Spleen (tissue), 11 donors: ENCODE data around the gene KCNQ1. TPM values are rescaled to one million over a fixed set of nuclear protein-coding genes. Genes with fewer than 3 reads are reported as not detected.

Source experiments
- DNase-seq: peaks from one replicate; pipeline ENCODE4 v3.0.0-alpha.2; 2020
- H3K27ac ChIP-seq, 8 donors: fragments of 200-600 bp; sonication (generic) in 7 of 8; 1 replicate in 4 of 8; 2 replicates in 4 of 8; pipeline versions ENCODE4 v1.5.0 to v1.8.0; 2016 to 2021; ENCODE audit warnings: inconsistent platforms in 4 of 8, mild to moderate bottlenecking in 4 of 8, moderate library complexity in 1 of 8
- H3K27me3 ChIP-seq, 7 donors: fragments of 200-600 bp; sonication (generic) in 6 of 7; replicated peaks in 1 of 7; 1 replicate in 4 of 7; 2 replicates in 3 of 7; pipeline versions ENCODE4 v1.5.0 to v1.8.0; 2016 to 2021; ENCODE audit warnings: inconsistent platforms in 3 of 7, mild to moderate bottlenecking in 1 of 7
- H3K36me3 ChIP-seq, 6 donors: fragments of 200-600 bp; sonication (generic) in 5 of 6; 1 replicate in 4 of 6; 2 replicates in 2 of 6; pipeline versions ENCODE4 v1.5.0 to v1.8.0; 2016 to 2021; ENCODE audit warnings: inconsistent platforms in 2 of 6
- H3K4me1 ChIP-seq, 6 donors: fragments of 200-600 bp; sonication (generic) in 5 of 6; 1 replicate in 3 of 6; 2 replicates in 3 of 6; pipeline versions ENCODE4 v1.5.0 to v1.8.0; 2016 to 2021; ENCODE audit warnings: inconsistent platforms in 3 of 6
- H3K4me3 ChIP-seq, 8 donors: fragments of 200-600 bp; sonication (generic) in 7 of 8; 1 replicate in 4 of 8; 2 replicates in 4 of 8; pipeline versions ENCODE4 v1.5.0 to v1.8.0; 2016 to 2021; ENCODE audit warnings: inconsistent platforms in 4 of 8, mild to moderate bottlenecking in 4 of 8, moderate library complexity in 2 of 8
- H3K9me3 ChIP-seq, 8 donors: fragments of 200-600 bp; sonication (generic) in 7 of 8; 1 replicate in 4 of 8; 2 replicates in 4 of 8; pipeline versions ENCODE4 v1.5.0 to v1.8.0; 2016 to 2021; ENCODE audit warnings: inconsistent platforms in 4 of 8
- POLR2A ChIP-seq, 3 donors: fragments of 450-650 bp; IDR thresholded peaks; one replicate each; pipeline ENCODE4 v1.5.1; 2017; ENCODE audit warnings: antibody characterized with exemption in 3 of 3, mild to moderate bottlenecking in 1 of 3
- POLR2AphosphoS5 ChIP-seq, 3 donors: sonication (generic); formaldehyde crosslinking; IDR thresholded peaks; one replicate each; pipeline ENCODE4 v1.5.1; 2017; ENCODE audit warnings: antibody characterized with exemption in 3 of 3
- WGBS, 5 donors: extraction: QIAGEN DNeasy Blood & Tissue Kit in 3 of 5; methylation state at CpG; one replicate each; pipeline versions ENCODE4 v1.1.5 to v1.1.7; 2013 to 2018; 5-methylcytosine and 5-hydroxymethylcytosine counted together
- intact Hi-C: fragments of 100-400 bp; cut with DNase I; formaldehyde crosslinking; loops from one replicate; pipeline ENCODE4 v1.15.0; 2023; ENCODE audit warnings: low total_unique reads
- polyA plus RNA-seq, 3 donors: library from polyadenylated mRNA; stranded (reverse); fragments of 200-250 nt; gene quantifications; one replicate each; pipeline ENCODE4 v1.2.1, GENCODE V29; 2013
- total RNA-seq, 7 donors: library from RNA; depleted of rRNA in 3 of 7; stranded (reverse); fragments of >200 nt in 3 of 7; fragmentation: NEBNext Ultra II Directional in 4 of 7; extraction: Animal tissue kit (Norgen Biotek cat#: 25700) in 4 of 7; gene quantifications; one replicate each; pipeline versions ENCODE4 v1.1.0 to v1.2.1, GENCODE V29; 2016 to 2021
- TF ChIP-seq, protein P1 (sequence below), 11 experiments: fragments of 200-600 bp in 7 of 11; fragments of 450-650 bp in 4 of 11; sonication (generic) in 4 of 11; IDR thresholded peaks in 8 of 11; conservative IDR thresholded peaks in 3 of 11; 1 replicate in 7 of 11; 2 replicates in 4 of 11; pipeline versions ENCODE4 v1.4.0 to v1.8.0; 2016 to 2021; ENCODE audit warnings: antibody characterized with exemption in 11 of 11, inconsistent platforms in 4 of 11, mild to moderate bottlenecking in 1 of 11
- donor health status: healthy with polysubstance abuse.
- donor health status: DM: no; HTN: no; CAD: no; lungs with moderate emphysema.
- donor health status: DM: no; HTN: no; CAD: no.
- donor health status: Bipolar disorder and iron deficiency.
- donor health status: healthy.
- donor health status: DM: no; HTN: no; CAD: no.
- donor health status: DM: yes; HTN: yes; CAD: no.

The KCNQ1 gene
- total and polyA plus RNA-seq, 10 donors: 3.3 to 21.6 (median 13.5) TPM

GRCh38 chr11:2586793-2587131 lies 142.0 kb downstream of the KCNQ1 start:
- Histone ChIP-seq H3K36me3 (peaks cover 0 to 67% (median 0%) of the 10 kb centered on the region in 6 donors), H3K27me3 (no peaks in the 10 kb centered on the region), H3K4me3 (no peak overlapping the region), H3K27ac (no peak overlapping the region), H3K9me3 (no peaks in the 10 kb centered on the region), H3K4me1 (no peaks in the 10 kb centered on the region)
- WGBS, 5 donors: 83 to 94% (median 89%) methylated on average over 3 to 5 of the region's 5 CpGs
- no peak for DNase-seq
- intact Hi-C loops: no loop called here
- TF ChIP-seq POLR2A (IDR thresholded peaks at IDR 0.05): no peak
- TF ChIP-seq, protein P1, sequence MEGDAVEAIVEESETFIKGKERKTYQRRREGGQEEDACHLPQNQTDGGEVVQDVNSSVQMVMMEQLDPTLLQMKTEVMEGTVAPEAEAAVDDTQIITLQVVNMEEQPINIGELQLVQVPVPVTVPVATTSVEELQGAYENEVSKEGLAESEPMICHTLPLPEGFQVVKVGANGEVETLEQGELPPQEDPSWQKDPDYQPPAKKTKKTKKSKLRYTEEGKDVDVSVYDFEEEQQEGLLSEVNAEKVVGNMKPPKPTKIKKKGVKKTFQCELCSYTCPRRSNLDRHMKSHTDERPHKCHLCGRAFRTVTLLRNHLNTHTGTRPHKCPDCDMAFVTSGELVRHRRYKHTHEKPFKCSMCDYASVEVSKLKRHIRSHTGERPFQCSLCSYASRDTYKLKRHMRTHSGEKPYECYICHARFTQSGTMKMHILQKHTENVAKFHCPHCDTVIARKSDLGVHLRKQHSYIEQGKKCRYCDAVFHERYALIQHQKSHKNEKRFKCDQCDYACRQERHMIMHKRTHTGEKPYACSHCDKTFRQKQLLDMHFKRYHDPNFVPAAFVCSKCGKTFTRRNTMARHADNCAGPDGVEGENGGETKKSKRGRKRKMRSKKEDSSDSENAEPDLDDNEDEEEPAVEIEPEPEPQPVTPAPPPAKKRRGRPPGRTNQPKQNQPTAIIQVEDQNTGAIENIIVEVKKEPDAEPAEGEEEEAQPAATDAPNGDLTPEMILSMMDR (IDR thresholded peaks at IDR 0.05 in 8 of 11, conservative IDR thresholded peaks at IDR 0.05 in 3 of 11): no peak
- no peak for TF ChIP-seq POLR2AphosphoS5 (IDR thresholded peaks at IDR 0.05)

DNA sequence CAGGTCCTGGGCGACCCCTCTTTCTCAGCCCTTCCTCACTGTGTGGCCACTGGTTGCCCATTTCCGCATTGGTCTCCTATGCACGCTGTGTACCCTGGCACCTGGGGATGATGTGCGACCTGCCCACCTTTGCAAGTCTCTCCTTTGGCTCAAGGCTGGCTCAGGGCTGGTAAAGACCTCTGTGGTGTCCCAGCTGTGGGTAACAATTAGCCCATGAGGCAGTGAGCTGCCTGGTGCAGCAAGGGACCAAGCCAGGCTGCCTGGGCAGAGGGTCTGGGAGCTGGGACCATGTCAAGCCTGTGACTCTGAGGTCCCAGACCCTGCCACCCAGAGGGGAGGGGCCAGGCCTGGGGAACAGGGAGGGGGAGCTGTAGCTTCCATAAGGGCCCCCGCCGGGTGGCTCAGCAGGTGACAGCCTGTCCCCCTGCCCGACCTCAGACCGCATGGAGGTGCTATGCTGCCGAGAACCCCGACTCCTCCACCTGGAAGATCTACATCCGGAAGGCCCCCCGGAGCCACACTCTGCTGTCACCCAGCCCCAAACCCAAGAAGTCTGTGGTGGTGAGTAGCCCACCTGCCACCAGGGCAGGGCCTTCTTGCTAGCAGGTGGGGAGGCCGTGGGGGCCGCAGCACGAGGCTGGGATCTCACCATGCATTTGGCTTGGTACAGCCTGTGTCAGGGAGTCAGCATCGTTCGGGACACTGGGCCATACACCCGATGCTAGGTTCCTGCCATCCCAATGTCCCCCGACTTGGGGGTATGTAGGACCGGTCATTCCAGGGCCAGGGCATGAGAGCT lies 142.5 kb downstream of the KCNQ1 start:
- intact Hi-C loops: no loop called here
- Histone ChIP-seq H3K27ac (no peak overlapping the region), H3K4me3 (no peak overlapping the region), H3K27me3 (no peaks in the 10 kb centered on the region), H3K36me3 (peaks cover 0 to 72% (median 0%) of the 10 kb centered on the region in 6 donors), H3K4me1 (no peaks in the 10 kb centered on the region), H3K9me3 (no peaks in the 10 kb centered on the region)
- peak; percentile 66 for DNase-seq
- WGBS, 5 donors: 94 to 97% (median 95%) methylated on average over 15 to 20 of the region's 20 CpGs
- TF ChIP-seq POLR2AphosphoS5 (IDR thresholded peaks at IDR 0.05) (no peak), POLR2A (IDR thresholded peaks at IDR 0.05) (no peak)
- TF ChIP-seq, protein P1 (IDR thresholded peaks at IDR 0.05 in 8 of 11, conservative IDR thresholded peaks at IDR 0.05 in 3 of 11): no peak

GRCh38 chr11:2587976-2588748 lies 143.4 kb downstream of the KCNQ1 start:
- H3K4me1 ChIP-seq: no peaks in the 10 kb centered on the region
- WGBS, 5 donors: 87 to 93% (median 89%) methylated on average over 25 of the region's 25 CpGs
- peaks cover 0 to 73% (median 0%) of the 10 kb centered on the region in 6 donors for H3K36me3 ChIP-seq
- DNase-seq: peak; percentile 55
- no peak overlapping the region for H3K4me3 ChIP-seq
- no peak overlapping the region for H3K27ac ChIP-seq
- no peaks in the 10 kb centered on the region for H3K27me3 ChIP-seq
- TF ChIP-seq POLR2AphosphoS5 (IDR thresholded peaks at IDR 0.05) (no peak), POLR2A (IDR thresholded peaks at IDR 0.05) (no peak)
- TF ChIP-seq, protein P1 (IDR thresholded peaks at IDR 0.05 in 8 of 11, conservative IDR thresholded peaks at IDR 0.05 in 3 of 11): no peak
- intact Hi-C loops: no loop called here
- no peaks in the 10 kb centered on the region for H3K9me3 ChIP-seq
